ENCODE measurements around the gene CEP128. TPM values are rescaled to one million over a fixed set of nuclear protein-coding genes. Genes with fewer than 3 reads are reported as not detected.

Gene CEP128
- total RNA-seq, 1 experiment from 2014 or later: 16.4 TPM

DNA sequence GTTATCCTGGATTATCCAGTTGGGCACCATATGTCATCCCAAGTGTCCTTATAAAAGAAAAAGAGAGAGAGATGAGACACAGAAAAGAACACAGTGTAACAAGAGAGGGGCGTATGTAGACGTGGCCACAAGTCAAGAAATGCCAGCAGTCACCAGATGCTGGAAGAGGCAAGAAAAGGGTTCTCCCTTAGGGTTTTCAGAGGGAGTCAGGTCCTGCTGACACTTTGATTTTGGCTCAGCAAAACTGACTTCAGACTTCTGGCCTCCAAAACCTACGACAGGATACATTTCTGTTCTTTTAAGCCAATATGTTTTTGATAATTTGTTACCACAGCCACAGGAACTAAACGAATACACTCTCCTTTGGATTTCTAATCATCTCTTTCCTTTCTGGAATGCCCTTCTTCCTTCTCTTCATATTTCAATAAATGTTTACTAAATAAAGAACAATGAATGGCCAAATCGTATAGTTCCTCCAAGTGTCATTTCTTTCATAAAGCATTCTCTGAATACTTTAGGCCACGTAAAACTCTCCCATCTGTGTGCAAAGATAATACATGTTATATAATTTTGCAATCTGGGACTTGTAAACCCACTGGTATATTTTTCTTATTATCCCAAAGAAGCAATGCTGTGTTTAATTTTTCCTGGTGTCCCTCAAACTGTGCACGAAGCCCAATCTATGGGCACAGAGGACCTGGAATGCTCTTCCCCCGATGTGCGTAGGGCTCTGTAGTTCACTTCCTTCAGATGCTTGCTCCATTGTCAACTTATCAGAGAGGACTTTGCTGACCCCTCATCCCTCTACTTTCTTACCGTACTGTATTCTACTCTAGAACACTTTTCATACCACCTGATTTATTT, 303.6 kb downstream of the CEP128 start:
- Histone ChIP-seq H3K27ac (ENCODE audit: low read depth, low read length) (no peak overlapping the region), H3K9me2 (ENCODE audit: insufficient read depth) (no peaks in the 10 kb centered on the region), H3K4me3 (replicated peaks in 1 of 2; ENCODE audit: low read depth in 1 of 2, low read length in 2 of 2) (no peak overlapping the region), H3K9me3 (ENCODE audit: control insufficient read depth in 1 of 2, insufficient read depth in 1 of 2, low read depth in 1 of 2, low read length in 2 of 2) (no peaks in the 10 kb centered on the region), H3K4me1 (ENCODE audit: control insufficient read depth in 1 of 2, insufficient read depth in 2 of 2, low read length in 2 of 2) (peaks cover 2 to 21% of the 10 kb centered on the region in 2 experiments; a peak in 2 of 4 replicates), H3K9ac (ENCODE audit: low read length) (no peak overlapping the region), H2AFZ (ENCODE audit: low read depth, low read length, poor library complexity, severe bottlenecking) (no peak overlapping the region), H4K20me1 (ENCODE audit: insufficient read depth) (no peaks in the 10 kb centered on the region), H3K36me3 (ENCODE audit: control insufficient read depth in 1 of 2, insufficient read depth in 2 of 2, low read length in 2 of 2) (no peaks in the 10 kb centered on the region), H3K79me2 (ENCODE audit: insufficient read depth, low read length) (no peaks in the 10 kb centered on the region), H3K4me2 (ENCODE audit: low read length) (peak overlapping the region; percentile 48), H3K27me3 (ENCODE audit: insufficient read depth, low read length) (no peaks in the 10 kb centered on the region)
- CTCF ChIA-PET: no interaction called here
- TF ChIP-seq POLR2A (IDR thresholded peaks at IDR 0.05; ENCODE audit: borderline replicate concordance, extremely low read depth, insufficient read depth, insufficient read length): no peak
- TF ChIP-seq, protein P1, sequence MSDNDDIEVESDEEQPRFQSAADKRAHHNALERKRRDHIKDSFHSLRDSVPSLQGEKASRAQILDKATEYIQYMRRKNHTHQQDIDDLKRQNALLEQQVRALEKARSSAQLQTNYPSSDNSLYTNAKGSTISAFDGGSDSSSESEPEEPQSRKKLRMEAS (IDR thresholded peaks at IDR 0.05): no peak
- intact Hi-C loops (cut with micrococcal nuclease): no loop called here
- BruUV-seq (replicated peaks): no TSS peak
- POLR2A ChIA-PET: no interaction called here
- ATAC-seq: peak; percentile 52
- RAD21 ChIA-PET (ENCODE audit: low non-redundant PET in 1 of 2, low total read pairs in 2 of 2, uncharacterized antibody in 2 of 2, unreplicated experiment in 2 of 2): no interaction called here
- DNase-seq (ENCODE audit: low read depth, low spot score): no peak

DNA sequence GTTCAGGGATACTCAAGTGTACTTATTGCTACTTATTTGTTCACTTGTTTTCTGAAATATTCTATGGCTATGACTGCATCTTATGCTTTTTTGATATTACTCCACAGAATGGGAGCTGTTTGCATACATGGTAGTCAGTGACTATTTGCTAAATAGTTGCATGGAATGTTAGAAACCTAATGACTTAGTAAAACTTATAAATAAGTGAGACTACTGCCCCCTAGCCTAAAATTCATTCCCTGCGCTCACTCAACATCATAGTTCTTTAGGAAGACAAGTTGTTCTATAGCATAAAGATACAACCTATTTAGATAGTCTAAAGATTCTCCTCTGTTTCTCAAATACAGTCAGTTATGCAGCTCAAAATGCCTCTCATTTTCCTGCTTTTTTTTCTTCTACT, 305.5 kb downstream of the CEP128 start:
- H3K79me2 ChIP-seq (ENCODE audit: insufficient read depth, low read length): no peaks in the 10 kb centered on the region
- no peak overlapping the region for H3K4me2 ChIP-seq (ENCODE audit: low read length)
- ChIA-PET CTCF (no interaction called here), RAD21 (ENCODE audit: low non-redundant PET in 1 of 2, low total read pairs in 2 of 2, uncharacterized antibody in 2 of 2, unreplicated experiment in 2 of 2) (no interaction called here), POLR2A (no interaction called here)
- no peaks in the 10 kb centered on the region for H3K9me3 ChIP-seq (ENCODE audit: control insufficient read depth in 1 of 2, insufficient read depth in 1 of 2, low read depth in 1 of 2, low read length in 2 of 2)
- DNase-seq (ENCODE audit: low read depth, low spot score): no peak
- H3K4me3 ChIP-seq (replicated peaks in 1 of 2; ENCODE audit: low read depth in 1 of 2, low read length in 2 of 2): no peak overlapping the region
- no TSS peak for BruUV-seq (replicated peaks)
- no peak overlapping the region for H3K9ac ChIP-seq (ENCODE audit: low read length)
- H3K4me1 ChIP-seq (ENCODE audit: control insufficient read depth in 1 of 2, insufficient read depth in 2 of 2, low read length in 2 of 2): peaks cover 2 to 21% of the 10 kb centered on the region in 2 experiments; a peak in 2 of 4 replicates
- H3K27me3 ChIP-seq (ENCODE audit: insufficient read depth, low read length): no peaks in the 10 kb centered on the region
- TF ChIP-seq ZFX (IDR thresholded peaks at IDR 0.05) (no peak), RAD21 (IDR thresholded peaks at IDR 0.05; ENCODE audit: low read depth) (peak; percentile 20; the same call in 1 of the 2 replicates), EZH2 (IDR thresholded peaks at IDR 0.05) (no peak), ATF3 (IDR thresholded peaks at IDR 0.05) (no peak), SIN3A (IDR thresholded peaks at IDR 0.05; ENCODE audit: low read depth) (no peak), CEBPB (IDR thresholded peaks at IDR 0.05; ENCODE audit: low read depth) (no peak), FOSL1 (IDR thresholded peaks at IDR 0.05; ENCODE audit: low read depth) (no peak), POLR2AphosphoS5 (IDR thresholded peaks at IDR 0.05; ENCODE audit: low read depth, low read length) (no peak), CTCF (IDR thresholded peaks at IDR 0.05 in 2 of 3, conservative IDR thresholded peaks at IDR 0.05 in 1 of 3; ENCODE audit: borderline replicate concordance in 1 of 3, insufficient read depth in 1 of 3, low read depth in 2 of 3, low read length in 2 of 3) (peak in 2 of 3 experiments; percentile 38 to 59; a peak in 4 of 6 replicates), YY1 (IDR thresholded peaks at IDR 0.05; ENCODE audit: extremely low read depth, insufficient replicate concordance, low read depth, low read length) (no peak), EGR1 (IDR thresholded peaks at IDR 0.05; ENCODE audit: low read depth) (no peak)
- no peaks in the 10 kb centered on the region for H3K9me2 ChIP-seq (ENCODE audit: insufficient read depth)
- no peak for ATAC-seq
- no peaks in the 10 kb centered on the region for H3K36me3 ChIP-seq (ENCODE audit: control insufficient read depth in 1 of 2, insufficient read depth in 2 of 2, low read length in 2 of 2)
- no peak overlapping the region for H2AFZ ChIP-seq (ENCODE audit: low read depth, low read length, poor library complexity, severe bottlenecking)
- H4K20me1 ChIP-seq (ENCODE audit: insufficient read depth): no peaks in the 10 kb centered on the region
- H3K27ac ChIP-seq (ENCODE audit: low read depth, low read length): no peak overlapping the region
- intact Hi-C loops (cut with micrococcal nuclease): no loop called here

All from HCT116 (cell line).